ENCODE results near the gene SCGB1A1.
"Not testable (repeated sequence)": the region's sequence is repeated elsewhere in the genome, so short reads cannot be mapped to it uniquely, and the experiment has no call there.

The SCGB1A1 gene

GRCh38 chr11:62423012-62423411 lies 4.2 kb downstream of the SCGB1A1 start:
- no peak for DNase-seq

DNA sequence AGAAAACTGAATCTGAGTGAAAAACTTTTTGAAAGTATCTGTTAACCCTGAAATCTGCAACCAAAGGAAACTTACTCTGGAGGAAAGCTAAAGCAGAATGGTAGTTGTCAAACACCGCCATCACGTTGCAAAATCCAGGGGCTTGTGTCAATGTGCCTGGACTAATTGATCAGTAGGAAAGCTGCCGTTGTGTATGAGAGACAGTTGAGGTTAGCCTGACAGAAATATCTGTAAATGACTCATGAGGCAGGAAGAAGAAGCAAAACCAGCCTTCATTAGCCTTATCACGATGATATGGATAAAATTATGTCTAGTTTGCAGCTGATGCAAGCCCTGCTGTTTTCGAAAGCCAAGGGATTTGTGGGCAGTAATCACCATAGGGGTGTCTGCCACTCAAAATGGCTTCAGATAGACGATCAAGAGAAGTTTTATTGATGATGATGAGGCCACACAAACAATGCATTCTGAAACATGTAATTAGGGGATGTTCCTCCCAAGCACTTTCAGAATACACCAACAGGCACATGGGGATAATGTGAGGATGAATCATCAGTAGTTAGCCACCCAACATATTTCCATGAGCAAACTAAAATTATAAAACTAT lies 8.9 kb downstream of the SCGB1A1 start:
- no peak for DNase-seq

DNA sequence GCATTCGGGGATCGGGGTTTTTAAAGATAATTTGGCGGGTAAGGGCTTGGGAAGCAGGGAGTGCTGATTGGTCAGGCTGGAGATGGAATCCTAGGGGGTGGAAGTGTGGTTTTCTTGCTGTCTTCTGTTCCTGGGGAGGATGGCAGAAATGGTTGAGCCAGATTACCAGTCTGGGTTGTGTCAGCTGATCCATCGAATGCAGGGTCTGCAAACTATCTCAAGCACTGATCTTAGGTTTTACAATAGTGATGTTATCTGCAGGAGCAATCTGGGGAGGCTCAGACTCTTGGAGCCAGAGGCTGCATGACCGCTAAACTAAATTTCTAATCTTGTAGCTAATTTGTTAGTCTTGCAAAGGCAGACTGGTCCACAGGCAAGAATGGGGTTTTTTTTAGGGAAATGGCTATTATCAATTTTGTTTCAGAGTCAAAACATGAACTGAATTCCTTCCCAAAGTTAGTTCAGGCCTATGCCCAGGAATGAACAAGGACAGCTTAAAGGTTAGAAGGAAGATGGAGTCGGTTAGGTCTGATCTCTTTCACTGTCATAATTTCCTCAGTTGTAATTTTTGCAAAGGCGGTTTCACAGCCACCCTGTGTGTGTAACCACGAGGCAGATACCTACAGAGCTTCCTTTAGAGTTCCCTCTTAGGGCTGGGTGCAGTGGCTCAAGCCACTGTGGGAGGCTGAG lies 10.2 kb downstream of the SCGB1A1 start:
- DNase-seq = no peak

- DNase-seq = no peak
These were observed 11.6 kb downstream of the SCGB1A1 start for GRCh38 chr11:62430425-62430824.

- DNase-seq = no peak
These were observed 12.5 kb downstream of the SCGB1A1 start for GRCh38 chr11:62431171-62431901.

DNA sequence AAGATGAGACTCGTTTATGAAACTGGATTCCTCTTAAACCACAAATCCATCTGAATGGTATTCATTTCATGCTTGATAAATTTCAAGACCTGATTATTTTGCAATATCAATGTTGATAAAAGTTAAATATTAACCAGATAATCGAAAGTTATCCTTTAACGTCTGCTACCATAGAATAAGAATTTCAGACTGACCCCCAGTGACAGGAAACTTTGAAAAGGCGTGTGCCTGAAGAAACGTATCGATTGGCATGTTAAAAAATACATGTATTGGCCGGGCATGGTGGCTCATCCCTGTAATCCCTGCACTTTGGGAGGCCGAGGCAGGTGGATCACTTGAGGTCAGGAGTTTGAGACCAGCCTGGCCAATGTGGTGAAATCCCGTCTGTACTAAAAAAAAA lies 13.9 kb downstream of the SCGB1A1 start:
- DNase-seq = peak; percentile 49

GRCh38 chr11:62433141-62433903 lies 14.5 kb downstream of the SCGB1A1 start:
- peak; percentile 99 for DNase-seq

- no peak for DNase-seq
These were observed 15.1 kb downstream of the SCGB1A1 start for GRCh38 chr11:62433904-62434276.

- DNase-seq = no peak
These were observed 17.2 kb downstream of the SCGB1A1 start for GRCh38 chr11:62435846-62436660.

DNA sequence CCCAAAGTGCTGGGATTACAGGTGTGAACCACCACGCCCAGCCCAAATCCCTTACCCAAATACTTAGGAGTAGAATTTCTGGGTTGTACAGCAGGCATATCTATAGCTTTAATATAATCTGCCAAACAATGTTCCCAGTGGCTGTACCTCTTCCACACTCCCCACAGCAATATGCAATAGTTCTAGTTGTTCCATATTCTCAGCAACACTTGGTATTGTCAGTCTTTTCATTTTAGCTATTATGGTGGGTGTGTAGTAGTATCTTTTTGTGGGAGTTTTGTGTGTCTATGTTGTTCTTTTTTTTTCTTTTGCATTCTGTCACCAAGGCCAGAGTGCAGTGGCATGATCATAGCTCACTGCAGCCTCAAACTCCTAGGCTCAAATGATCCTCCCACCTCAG lies 18.8 kb downstream of the SCGB1A1 start:
- no peak for DNase-seq

DNA sequence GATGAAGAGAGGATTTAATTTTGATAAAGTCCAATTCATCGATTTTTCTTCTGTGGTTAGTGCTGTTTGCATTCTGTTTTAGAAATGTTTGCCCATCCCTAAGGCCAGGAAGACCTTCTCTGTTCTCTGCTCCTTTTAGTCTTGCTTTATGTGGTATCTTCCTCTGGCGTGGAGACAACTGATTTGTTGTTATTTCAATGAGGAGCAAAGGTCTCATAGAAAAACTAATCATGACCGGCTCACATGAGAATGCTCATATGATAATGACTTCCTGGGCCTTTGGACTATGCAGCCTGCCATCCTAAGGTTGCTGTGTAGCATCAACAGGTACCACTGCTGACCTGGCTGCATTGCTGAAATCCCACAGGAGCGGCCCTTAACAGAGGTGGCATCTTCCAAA lies 19.8 kb downstream of the SCGB1A1 start:
- peak; percentile 32 for DNase-seq

GRCh38 chr11:62439785-62440602 lies 21.2 kb downstream of the SCGB1A1 start:
- DNase-seq = no peak

GRCh38 chr11:62443390-62444235 lies 24.8 kb downstream of the SCGB1A1 start:
- DNase-seq = no peak

GRCh38 chr11:62444236-62444833 lies 25.5 kb downstream of the SCGB1A1 start:
- peak; percentile 66 for DNase-seq

DNA sequence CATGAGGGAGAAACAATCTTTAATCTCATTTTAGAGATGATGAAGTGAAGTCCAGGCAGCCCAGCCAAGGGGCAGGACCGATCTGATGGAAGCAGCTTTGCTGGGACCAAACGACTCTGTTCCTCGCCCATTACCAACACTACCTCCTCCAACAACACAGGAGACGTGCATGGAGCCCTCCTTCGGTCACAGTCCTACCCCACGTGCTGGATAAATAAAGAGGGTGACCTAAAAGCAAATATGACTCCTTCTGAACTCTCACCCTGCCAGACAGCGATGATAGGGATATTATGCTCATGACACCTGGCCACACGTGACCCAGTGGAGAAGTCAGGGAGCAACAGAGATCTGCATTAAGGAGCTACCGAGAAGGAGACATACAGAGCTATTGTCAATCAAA lies 26.0 kb downstream of the SCGB1A1 start:
- DNase-seq = peak; percentile 94

GRCh38 chr11:62445314-62445740 lies 26.5 kb downstream of the SCGB1A1 start:
- DNase-seq = peak; percentile 94

GRCh38 chr11:62446091-62446490 lies 27.3 kb downstream of the SCGB1A1 start:
- no peak for DNase-seq

DNA sequence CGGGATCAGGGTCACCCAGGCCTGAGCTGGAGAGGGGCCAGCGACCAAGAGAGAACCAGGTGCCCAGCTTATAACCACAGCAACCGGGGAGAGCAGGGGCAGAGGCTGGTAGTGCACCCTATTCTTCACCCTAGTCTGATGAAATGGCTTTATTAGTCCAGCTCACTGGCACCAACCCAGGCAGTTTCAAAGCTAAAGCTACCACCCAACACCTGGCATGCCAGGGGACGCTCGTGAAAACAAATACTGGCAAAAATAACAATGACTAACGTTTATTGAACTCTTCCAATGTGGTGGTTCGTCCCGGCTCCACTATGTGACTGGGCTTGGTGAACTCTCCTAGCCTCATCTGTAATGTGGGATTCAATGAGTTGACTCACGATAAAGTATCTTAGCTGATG lies 30.6 kb downstream of the SCGB1A1 start:
- no peak for DNase-seq

DNA sequence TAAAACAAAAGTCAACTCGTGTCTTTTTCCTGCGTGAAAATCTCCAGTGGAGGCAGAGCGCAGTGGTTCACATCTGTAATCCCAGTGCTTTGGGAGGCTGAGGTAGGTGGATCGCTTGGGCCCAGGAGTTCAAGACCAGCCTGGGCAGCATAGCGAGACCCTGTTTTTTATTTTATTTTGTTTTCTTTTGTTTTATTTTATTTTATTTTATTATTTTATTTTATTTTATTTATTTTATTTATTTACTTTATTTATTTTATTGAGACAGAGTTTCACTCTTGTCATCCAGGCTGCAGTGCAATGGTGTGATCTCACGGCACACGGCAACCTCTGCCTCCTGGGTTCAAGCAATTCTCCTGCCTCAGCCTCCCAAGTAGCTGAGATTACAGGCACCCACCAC lies 31.1 kb downstream of the SCGB1A1 start:
- not testable (repeated sequence) for DNase-seq
